Measurements from ENCODE around the gene ZDHHC8. TPM values are rescaled to one million over a fixed set of nuclear protein-coding genes. Genes with fewer than 3 reads are reported as not detected.

Gene ZDHHC8
- total RNA-seq, 1 donor: 6.4 TPM

DNA sequence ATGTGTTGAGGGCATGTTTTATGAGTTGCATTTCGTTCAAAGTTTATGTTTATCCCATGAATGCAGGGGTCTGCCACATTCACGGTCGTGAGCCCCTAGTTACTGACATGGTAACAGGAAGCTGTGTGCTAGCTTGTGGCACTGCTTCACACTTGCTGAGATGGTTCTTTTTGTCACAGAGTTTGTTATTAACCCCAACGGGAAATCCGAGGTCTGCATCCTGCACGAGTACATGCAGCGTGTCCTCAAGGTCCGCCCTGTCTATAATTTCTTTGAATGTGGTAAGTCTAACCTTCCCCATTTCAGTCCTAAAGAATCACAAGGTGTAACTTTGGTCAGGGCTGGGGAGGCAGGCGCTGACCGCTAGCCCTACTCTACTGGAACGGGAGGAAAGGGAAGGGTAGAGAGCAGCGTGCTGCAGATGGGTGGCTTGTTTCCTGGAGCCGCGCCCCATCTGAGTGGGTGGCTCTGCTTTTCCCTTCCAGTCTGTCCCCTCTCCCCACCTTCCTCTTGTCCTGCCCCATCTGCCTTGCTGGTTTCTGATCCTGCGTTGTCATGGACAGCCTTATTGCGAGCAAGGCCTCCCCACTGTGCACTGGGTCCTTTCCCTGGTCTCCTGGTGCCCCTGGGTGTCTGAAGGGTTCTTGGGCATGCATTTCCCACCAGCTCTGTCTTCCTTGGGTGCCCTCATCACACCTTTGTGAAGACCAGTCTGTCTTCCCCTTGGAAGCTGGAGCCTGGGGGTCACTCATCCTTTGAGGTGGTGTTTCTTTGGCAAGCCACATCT is 39.7 kb upstream of the ZDHHC8 start:
- Histone ChIP-seq H3K4me3 (ENCODE audit: low read length) (no peak overlapping the region), H3K4me1 (ENCODE audit: insufficient read depth, low read length) (peaks cover 16% of the 10 kb centered on the region), H3K9me3 (ENCODE audit: low read depth, low read length) (no peaks in the 10 kb centered on the region), H3K27me3 (ENCODE audit: insufficient read depth, low read length) (no peaks in the 10 kb centered on the region)

DNA sequence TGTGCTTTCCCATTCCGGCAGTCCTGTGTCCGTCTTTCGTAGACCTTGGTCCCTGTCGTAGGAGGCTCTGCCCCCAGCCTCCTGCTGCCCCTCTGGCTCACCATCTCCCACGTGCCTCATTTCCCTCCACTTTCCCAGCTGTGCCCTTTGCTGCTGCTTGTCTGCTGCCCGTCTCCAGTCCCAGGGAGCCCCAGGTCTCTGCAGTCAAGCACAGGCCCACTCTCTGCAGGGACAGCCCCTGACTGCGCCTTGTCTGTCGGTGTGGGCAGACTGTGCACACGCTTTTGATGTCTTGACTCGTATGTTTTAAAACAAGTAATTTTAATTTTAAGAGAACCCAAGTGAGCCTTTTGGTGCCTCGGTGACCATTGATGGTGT is 39.1 kb upstream of the ZDHHC8 start:
- Histone ChIP-seq H3K4me3 (ENCODE audit: low read length) (no peak overlapping the region), H3K4me1 (ENCODE audit: insufficient read depth, low read length) (peaks cover 16% of the 10 kb centered on the region), H3K27me3 (ENCODE audit: insufficient read depth, low read length) (no peaks in the 10 kb centered on the region), H3K9me3 (ENCODE audit: low read depth, low read length) (no peaks in the 10 kb centered on the region)

DNA sequence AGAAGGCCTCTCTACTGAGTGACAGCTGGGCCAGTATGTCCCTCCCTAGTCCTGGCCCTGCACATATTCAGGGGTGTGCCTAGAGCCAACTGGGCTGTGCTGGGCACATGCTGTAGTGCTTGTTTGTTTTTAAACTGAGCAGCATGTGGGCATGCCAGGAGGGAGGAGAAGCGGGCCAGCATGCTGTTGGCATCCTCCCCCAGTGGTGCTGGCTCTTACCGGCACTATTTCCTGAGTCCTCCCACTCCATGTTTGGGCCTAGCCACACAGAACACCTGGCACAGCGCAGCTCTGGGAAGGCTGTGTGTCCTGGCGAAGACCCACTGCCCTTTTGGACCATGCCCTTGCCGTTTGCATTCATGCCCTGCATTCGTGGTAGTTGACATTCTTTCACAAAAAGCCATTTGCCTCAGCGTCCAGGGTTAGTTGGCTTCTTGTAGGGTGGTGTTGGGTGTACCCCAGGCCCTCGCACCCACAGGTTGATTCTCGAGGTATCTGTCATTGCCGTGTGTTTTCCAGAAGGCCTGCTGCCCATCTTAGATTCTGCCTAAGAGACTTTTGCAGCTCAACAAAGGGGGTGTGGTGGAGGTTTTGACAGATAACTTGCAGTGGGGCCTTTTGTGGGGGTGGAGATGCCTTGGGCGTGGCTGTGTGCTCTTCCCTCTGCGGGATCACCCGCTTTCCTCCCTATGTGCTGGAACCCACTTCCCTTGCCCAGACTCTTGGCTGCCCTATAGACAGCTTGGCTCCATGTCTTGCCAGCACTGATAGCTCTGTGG is 38.0 kb upstream of the ZDHHC8 start:
- H3K4me3 ChIP-seq (ENCODE audit: low read length): no peak overlapping the region
- H3K9me3 ChIP-seq (ENCODE audit: low read depth, low read length): no peaks in the 10 kb centered on the region
- H3K4me1 ChIP-seq (ENCODE audit: insufficient read depth, low read length): peaks cover 18% of the 10 kb centered on the region
- H3K27me3 ChIP-seq (ENCODE audit: insufficient read depth, low read length): no peaks in the 10 kb centered on the region

DNA sequence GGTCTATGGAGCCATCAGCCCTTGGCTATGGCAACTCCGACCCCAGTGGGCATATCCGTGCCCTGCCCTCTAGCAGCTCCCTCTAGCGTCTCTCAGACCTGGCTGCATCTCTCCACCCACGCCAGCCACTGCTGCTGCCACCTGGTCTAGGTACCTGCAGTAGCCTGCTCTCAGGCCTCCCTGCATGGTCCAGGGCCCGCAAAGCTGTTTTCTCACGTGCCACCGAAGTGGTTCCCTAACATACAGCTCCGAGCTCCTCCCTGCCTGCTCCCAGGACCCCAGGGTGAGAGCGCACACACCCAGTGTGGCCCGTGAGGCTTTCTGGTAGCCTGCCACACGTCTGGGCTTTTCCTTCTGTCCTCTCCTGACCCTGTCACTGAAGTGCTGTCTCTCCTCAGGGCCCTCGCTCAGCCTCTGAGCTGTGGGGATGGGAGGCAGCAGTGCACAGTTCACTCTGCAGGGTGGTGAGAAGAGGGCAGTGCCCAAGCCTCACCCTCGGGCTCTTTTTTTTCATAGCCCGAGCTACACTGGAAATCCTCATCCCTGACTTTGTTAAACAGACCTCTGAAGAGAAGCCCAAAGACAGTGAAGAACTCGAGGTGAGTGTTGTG is 37.3 kb upstream of the ZDHHC8 start:
- Histone ChIP-seq H3K4me3 (ENCODE audit: low read length) (no peak overlapping the region), H3K27me3 (ENCODE audit: insufficient read depth, low read length) (no peaks in the 10 kb centered on the region), H3K4me1 (ENCODE audit: insufficient read depth, low read length) (peaks cover 25% of the 10 kb centered on the region), H3K9me3 (ENCODE audit: low read depth, low read length) (no peaks in the 10 kb centered on the region)

DNA sequence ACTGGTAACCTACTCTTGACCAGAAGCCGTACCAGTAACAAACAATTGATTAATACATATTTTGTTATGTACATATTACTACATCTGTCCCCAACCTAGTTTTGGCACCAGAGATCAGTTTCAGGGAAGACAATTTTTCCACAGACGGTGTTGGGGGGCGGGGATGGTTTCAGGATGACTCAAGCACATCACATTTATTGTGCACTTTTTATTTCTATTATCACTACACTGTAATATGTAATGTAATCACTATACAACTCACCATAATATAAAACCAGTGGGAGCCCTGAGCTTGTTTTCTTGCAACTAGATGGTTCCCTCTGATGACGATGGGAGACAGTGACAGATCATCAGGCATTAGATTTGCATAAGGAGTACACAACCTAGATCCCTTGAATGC is 36.1 kb upstream of the ZDHHC8 start:
- no peaks in the 10 kb centered on the region for H3K27me3 ChIP-seq (ENCODE audit: insufficient read depth, low read length)
- no peaks in the 10 kb centered on the region for H3K9me3 ChIP-seq (ENCODE audit: low read depth, low read length)
- no peak overlapping the region for H3K4me3 ChIP-seq (ENCODE audit: low read length)
- peaks cover 31% of the 10 kb centered on the region for H3K4me1 ChIP-seq (ENCODE audit: insufficient read depth, low read length)

DNA sequence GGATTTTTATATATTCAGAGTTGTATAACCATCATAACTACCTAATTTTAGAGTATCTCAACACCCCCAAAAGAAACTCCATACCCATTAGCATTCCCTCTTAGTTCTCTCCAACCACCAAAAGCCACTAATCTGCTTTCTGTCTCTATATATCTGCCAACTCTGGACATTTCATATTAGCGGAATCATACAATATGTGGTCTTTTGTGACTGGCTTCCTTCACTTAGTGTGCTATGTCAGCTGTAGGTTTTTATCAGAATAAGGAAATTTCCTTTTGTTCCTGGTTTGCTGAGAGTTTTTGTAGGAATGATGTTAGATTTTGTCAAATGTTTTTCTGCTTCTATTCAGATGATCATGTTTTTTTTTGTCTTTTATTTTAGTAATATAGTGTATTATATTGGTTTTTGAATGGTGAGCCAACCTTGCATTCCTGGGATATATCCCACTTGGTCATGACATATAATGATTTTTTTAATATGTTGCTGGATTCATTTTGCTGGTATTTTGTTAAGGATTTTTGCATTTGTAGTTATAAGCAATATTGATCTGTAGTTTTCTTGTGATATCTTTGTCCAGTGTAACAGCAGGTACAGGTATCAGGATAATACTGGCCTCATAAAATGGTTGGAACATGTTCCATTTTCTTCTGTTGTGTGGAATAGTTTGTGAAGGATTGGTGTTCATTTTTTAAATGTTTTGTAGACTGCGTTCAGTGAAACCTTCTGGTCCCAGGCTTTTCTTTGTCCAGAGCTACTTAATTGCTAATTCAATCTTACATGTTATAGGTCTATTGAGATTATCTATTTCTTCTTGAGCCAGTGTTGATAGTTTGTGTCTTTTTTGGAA is 34.8 kb upstream of the ZDHHC8 start:
- no peaks in the 10 kb centered on the region for H3K9me3 ChIP-seq (ENCODE audit: low read depth, low read length)
- H3K27me3 ChIP-seq (ENCODE audit: insufficient read depth, low read length): no peaks in the 10 kb centered on the region
- H3K4me3 ChIP-seq (ENCODE audit: low read length): no peak overlapping the region
- H3K4me1 ChIP-seq (ENCODE audit: insufficient read depth, low read length): peaks cover 29% of the 10 kb centered on the region

DNA sequence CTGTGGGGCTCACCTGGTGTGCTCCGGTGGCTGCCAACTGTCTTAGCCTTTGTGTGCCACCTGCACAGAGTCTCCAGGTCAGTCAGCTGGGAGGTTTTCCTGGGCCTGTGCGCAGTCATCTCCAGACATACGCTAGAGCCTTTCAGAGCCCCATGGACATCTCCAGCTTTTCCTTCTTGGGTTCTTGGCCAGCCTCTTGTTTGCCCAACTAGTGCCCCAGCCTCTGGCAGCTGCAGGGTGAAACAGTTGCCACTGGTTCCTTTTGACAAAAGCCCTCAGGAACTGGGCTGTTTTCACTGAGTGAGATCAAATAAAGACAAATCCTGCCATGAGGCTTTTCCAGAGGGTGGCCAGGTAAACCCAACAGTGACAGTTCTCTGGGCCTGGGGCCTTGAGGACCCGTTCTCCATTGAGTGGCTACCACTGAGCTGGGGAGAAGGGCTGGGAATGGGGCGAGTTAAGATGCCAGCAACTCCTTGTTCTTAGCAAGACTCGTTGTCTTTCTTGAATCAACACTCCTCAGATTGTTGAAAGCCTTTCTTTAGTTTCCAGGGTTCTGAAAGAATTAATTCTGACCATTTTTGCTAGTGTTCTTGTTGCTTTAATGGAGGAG is 32.4 kb upstream of the ZDHHC8 start:
- H3K4me3 ChIP-seq (ENCODE audit: low read length): no peak overlapping the region
- H3K27me3 ChIP-seq (ENCODE audit: insufficient read depth, low read length): no peaks in the 10 kb centered on the region
- H3K4me1 ChIP-seq (ENCODE audit: insufficient read depth, low read length): peaks cover 24% of the 10 kb centered on the region
- no peaks in the 10 kb centered on the region for H3K9me3 ChIP-seq (ENCODE audit: low read depth, low read length)

DNA sequence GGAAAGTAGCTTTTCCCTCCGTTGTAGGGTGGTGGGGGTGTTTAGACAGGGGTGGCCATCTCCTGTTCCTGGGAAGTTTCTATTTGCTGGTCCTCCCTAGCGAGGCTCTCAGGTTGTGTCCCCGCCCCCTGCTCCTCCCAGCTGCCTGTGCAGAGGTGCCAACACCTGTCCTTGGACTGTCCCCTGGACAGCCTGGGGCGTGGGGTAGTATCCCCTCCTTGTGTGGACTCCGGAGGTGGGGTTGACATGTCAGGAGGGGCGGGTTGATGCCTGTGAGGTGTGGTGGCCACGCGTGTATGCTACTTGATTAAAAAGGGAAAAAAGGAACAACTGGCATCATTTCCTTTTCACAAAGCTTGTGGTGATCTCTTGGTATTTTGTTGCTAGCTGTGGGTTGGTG is 30.0 kb upstream of the ZDHHC8 start:
- no peak overlapping the region for H3K4me3 ChIP-seq (ENCODE audit: low read length)
- H3K27me3 ChIP-seq (ENCODE audit: insufficient read depth, low read length): no peaks in the 10 kb centered on the region
- no peaks in the 10 kb centered on the region for H3K9me3 ChIP-seq (ENCODE audit: low read depth, low read length)
- H3K4me1 ChIP-seq (ENCODE audit: insufficient read depth, low read length): peaks cover 24% of the 10 kb centered on the region

DNA sequence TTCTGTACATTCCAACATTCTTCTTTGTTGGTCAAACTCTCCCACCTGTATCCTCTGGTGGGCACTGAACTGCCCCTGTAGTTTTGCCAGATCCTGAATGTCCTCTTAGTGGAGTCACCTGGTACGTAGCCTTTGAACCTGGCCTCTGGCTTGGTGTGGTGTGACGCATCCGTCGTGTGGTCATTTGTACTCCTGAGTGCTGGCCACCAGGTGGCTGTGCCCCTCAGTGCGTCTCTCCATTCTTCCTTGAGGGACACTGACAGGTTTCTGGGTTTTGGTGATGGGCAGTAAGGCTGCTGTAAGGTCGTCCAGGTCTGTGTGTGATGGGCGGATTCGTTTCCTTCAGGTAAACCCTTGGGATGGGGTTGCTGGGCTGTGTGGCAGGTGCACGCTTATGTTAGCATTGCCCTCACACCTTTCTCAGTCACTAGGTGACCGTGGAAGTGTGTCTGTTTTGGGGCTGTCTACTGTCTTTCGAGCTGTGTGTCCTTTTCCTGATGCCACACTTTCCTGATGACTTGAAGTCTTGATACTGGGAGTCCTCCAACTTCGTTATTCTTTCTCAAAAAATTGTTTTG is 29.3 kb upstream of the ZDHHC8 start:
- Histone ChIP-seq H3K27me3 (ENCODE audit: insufficient read depth, low read length) (no peaks in the 10 kb centered on the region), H3K4me1 (ENCODE audit: insufficient read depth, low read length) (peaks cover 24% of the 10 kb centered on the region), H3K9me3 (ENCODE audit: low read depth, low read length) (no peaks in the 10 kb centered on the region), H3K4me3 (ENCODE audit: low read length) (no peak overlapping the region)

DNA sequence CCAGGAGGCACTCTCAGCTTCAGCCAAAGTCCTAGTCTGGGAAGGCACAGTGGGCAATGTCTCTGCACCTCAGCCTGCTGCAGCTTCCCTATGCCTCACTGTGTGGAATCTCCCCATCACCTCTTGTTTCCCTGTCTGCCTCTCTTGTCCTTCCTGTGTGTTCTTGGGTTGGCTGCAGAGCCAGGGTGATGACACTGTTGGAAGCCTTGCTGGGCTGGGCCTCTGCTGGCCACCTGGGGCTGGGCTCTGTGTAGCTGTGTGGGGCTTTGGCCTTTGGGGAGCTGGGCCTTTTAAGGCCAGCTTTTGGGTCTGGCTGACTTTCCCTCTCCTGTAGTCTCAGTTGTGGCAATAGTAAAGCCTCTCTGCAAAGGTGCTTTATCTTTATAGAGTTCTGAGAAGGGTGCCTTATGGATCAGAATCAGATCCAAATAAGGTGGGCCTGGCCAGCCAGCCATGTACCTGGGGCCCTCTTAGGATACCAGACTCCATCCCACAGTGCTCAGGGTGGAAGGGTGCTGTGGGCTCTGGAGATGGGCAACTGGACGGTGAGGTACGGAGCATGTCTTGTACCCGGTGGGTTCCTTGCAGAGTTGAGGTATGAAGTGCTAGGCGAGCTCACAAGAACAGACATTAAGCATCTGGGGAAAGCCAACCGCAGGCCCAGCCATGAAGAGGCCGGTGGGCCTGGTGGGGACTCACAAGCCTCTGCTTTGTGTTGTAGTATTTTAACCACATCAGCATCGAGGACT is 26.0 kb upstream of the ZDHHC8 start:
- H3K9me3 ChIP-seq (ENCODE audit: low read depth, low read length): no peaks in the 10 kb centered on the region
- no peak overlapping the region for H3K4me3 ChIP-seq (ENCODE audit: low read length)
- no peaks in the 10 kb centered on the region for H3K27me3 ChIP-seq (ENCODE audit: insufficient read depth, low read length)
- H3K4me1 ChIP-seq (ENCODE audit: insufficient read depth, low read length): peaks cover 3% of the 10 kb centered on the region

DNA sequence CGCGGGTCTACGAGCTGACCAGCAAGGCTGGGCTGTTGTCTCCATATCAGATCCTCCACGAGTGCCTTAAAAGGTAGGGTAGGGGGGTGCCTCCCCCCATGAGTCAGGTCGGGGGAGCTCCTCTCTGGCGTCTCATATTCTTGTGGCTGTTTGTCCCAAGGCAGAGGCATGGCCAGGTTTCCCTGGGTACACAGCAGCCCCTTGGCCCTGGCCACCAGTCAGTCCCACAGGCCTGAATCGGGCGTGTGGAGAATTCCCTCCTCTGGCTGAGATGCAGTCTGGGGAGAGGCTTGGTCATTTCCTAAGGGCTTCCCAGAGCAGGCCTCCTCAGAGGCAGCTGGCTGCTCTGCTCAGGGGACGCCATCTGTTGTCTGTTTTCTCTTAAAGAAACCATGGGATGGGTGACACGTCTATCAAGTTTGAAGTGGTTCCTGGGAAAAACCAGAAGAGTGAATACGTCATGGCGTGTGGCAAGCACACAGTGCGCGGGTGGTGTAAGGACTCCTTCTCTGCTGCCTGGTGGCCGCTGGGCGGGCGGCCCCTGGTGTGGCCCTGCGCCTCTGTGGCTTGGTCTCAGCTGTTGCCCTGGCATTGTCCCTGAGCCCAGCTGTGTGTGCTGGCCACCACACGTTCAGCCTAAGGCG is 25.3 kb upstream of the ZDHHC8 start:
- no peaks in the 10 kb centered on the region for H3K9me3 ChIP-seq (ENCODE audit: low read depth, low read length)
- H3K27me3 ChIP-seq (ENCODE audit: insufficient read depth, low read length): no peaks in the 10 kb centered on the region
- no peaks in the 10 kb centered on the region for H3K4me1 ChIP-seq (ENCODE audit: insufficient read depth, low read length)
- H3K4me3 ChIP-seq (ENCODE audit: low read length): no peak overlapping the region

DNA sequence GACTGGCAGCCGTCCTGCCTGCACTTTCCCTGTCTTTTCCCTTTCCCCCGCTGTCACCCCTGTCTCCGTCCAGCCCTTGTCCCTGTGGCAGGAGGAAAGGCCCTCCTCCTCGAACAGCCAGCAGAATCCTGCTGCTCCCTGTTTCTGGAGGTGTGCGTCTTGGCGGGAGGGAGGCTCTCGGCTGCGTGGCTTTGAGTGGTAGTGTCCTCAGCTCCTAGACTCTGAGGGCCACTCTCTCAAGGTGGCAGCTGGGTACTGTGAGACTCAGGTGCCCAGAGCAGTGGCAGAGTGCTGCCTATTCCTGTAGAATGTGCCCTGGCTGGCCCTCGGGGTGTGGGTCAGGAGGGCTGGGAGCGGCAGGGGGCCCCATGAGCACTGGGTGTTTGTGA is 24.8 kb upstream of the ZDHHC8 start:
- no peaks in the 10 kb centered on the region for H3K27me3 ChIP-seq (ENCODE audit: insufficient read depth, low read length)
- H3K4me3 ChIP-seq (ENCODE audit: low read length): no peak overlapping the region
- H3K4me1 ChIP-seq (ENCODE audit: insufficient read depth, low read length): peaks cover under 1% of the 10 kb centered on the region

DNA sequence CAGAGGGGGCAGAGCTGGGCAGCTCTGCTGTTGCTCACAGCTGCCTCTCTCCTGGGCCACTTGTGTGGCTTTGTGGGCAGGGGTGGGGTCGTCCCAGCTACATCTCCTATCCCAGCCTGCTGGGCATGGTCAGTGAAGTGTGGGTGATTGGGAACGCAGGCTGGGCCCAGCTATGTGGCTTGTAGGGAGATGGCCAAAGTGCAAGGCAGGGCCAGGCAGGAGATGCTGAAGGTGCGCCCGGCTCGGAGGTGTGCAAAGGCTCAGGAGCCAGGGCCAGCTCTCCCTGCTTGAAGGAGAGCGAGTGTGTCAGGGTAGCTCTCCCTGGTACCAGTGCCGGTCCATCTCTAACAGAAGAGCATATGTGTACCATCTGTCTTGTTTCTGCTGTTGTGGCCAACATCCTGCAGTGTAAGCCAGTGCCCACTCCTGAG is 24.1 kb upstream of the ZDHHC8 start:
- Histone ChIP-seq H3K4me3 (ENCODE audit: low read length) (no peak overlapping the region), H3K27me3 (ENCODE audit: insufficient read depth, low read length) (no peaks in the 10 kb centered on the region), H3K9me3 (ENCODE audit: low read depth, low read length) (no peaks in the 10 kb centered on the region), H3K4me1 (ENCODE audit: insufficient read depth, low read length) (peaks cover 6% of the 10 kb centered on the region)

More for the DNA sequence above, 24.8 kb upstream of the ZDHHC8 start:
- no peaks in the 10 kb centered on the region for H3K9me3 ChIP-seq (ENCODE audit: low read depth, low read length)
